Pancreas (tissue), 10 donors: ENCODE results near the gene LTBP1. TPM values are rescaled to one million over a fixed set of nuclear protein-coding genes. Genes with fewer than 3 reads are reported as not detected.

ENCODE experiments used
- ATAC-seq, 4 donors: fragments of 200-7000 bp; cut with Tn5 transposase; one replicate each; pipeline versions ENCODE4 v1.8.0 to v1.9.1; 2020; ENCODE audit warnings: mild to moderate bottlenecking in 4 of 4, moderate library complexity in 4 of 4
- DNase-seq, 6 donors: peaks; one replicate each; pipeline ENCODE4 v3.0.0-alpha.2; 2020
- FAIRE-seq: peaks from 2 replicates; lab custom pipeline; 2012; peaks lifted over from hg19 to GRCh38; lab: Jason Lieb, UNC
- H3K27ac ChIP-seq, 4 donors: fragments of 200-600 bp; sonication (generic); 1 replicate in 3 of 4; 2 replicates in 1 of 4; pipeline versions ENCODE4 v1.5.0 to v1.8.0; 2020
- H3K27me3 ChIP-seq, 4 donors: fragments of 200-600 bp; one replicate each; pipeline ENCODE4 v1.8.0; 2021
- H3K36me3 ChIP-seq, 3 donors: fragments of 200-600 bp; sonication (generic) in 1 of 3; one replicate each; pipeline versions ENCODE4 v1.5.0 to v1.8.0; 2020 to 2021
- H3K4me1 ChIP-seq, 3 donors: fragments of 200-600 bp; one replicate each; pipeline ENCODE4 v1.8.0; 2021
- H3K4me3 ChIP-seq, 4 donors: fragments of 200-600 bp; sonication (generic) in 2 of 4; one replicate each; pipeline versions ENCODE4 v1.5.0 to v1.8.0; 2020 to 2021
- H3K9me3 ChIP-seq, 4 donors: fragments of 200-600 bp; one replicate each; pipeline ENCODE4 v1.8.0; 2021
- CTCF ChIP-seq, 4 donors: fragments of 200-600 bp; sonication (generic) in 3 of 4; IDR thresholded peaks; one replicate each; pipeline versions ENCODE4 v1.5.0 to v1.8.0; 2021; ENCODE audit warnings: antibody characterized with exemption in 4 of 4
- WGBS, 2 donors: extraction: QIAGEN DNeasy Blood & Tissue Kit; methylation state at CpG; one replicate each; pipeline ENCODE4 v1.1.7; 2013; 5-methylcytosine and 5-hydroxymethylcytosine counted together
- intact Hi-C, 3 donors: fragments of 100-400 bp; cut with DNase I; formaldehyde crosslinking; loops; one replicate each; pipeline versions ENCODE4 v1.11.1 to v1.14.2; 2022
- polyA plus RNA-seq, 2 donors: library from polyadenylated mRNA; stranded (reverse); fragments of 200-250 nt; gene quantifications; one replicate each; pipeline ENCODE4 v1.2.3, GENCODE V29; 2013
- total RNA-seq, 6 donors: library from RNA; stranded (reverse); fragmentation: NEBNext Ultra II Directional in 4 of 6; extraction: Animal tissue kit (Norgen Biotek cat#: 25700) in 4 of 6; gene quantifications; one replicate each; pipeline versions ENCODE4 v1.2.1 to v1.2.4, GENCODE V29; 2021 to 2023
- donor health status: healthy with polysubstance abuse.
- donor health status: DM: no; HTN: no; CAD: no; lungs with moderate emphysema.
- donor health status: DM: no; HTN: no; CAD: no.
- donor health status: control.
- donor health status: control.
- donor health status: Bipolar disorder and iron deficiency.
- donor health status: DM: yes; HTN: yes; CAD: no.
- donor health status: DM: no; HTN: no; CAD: no.
- donor health status: DM: no; HTN: no; CAD: no.
- donor health status: DM: yes; HTN: yes; CAD: no.

LTBP1 gene
- total and polyA plus RNA-seq, 8 donors = 0.83 to 21.2 (median 2.6) TPM

GRCh38 chr2:33219114-33219513, 272.4 kb downstream of the LTBP1 start:
- H3K4me3 ChIP-seq = no peak overlapping the region
- H3K27me3 ChIP-seq = no peaks in the 10 kb centered on the region
- DNase-seq = no peak
- WGBS, 2 donors = 88 to 90% methylated on average over 4 of the region's 4 CpGs
- no peaks in the 10 kb centered on the region for H3K9me3 ChIP-seq
- FAIRE-seq = no peak
- H3K27ac ChIP-seq = no peak overlapping the region
- no peak for TF ChIP-seq CTCF (IDR thresholded peaks at IDR 0.05)
- no peak for ATAC-seq
- no peaks in the 10 kb centered on the region for H3K36me3 ChIP-seq
- intact Hi-C loops = no loop called here
- H3K4me1 ChIP-seq = peaks cover 0 to 5% (median 3%) of the 10 kb centered on the region in 3 donors

- intact Hi-C loops = no loop called here
- H3K36me3 ChIP-seq = no peaks in the 10 kb centered on the region
- TF ChIP-seq CTCF (IDR thresholded peaks at IDR 0.05) = no peak
- no peak overlapping the region for H3K27ac ChIP-seq
- peak in 1 of 4 donors; percentile 23 for ATAC-seq
- 58 to 59% methylated on average over 2 of the region's 2 CpGs for WGBS, 2 donors
- no peaks in the 10 kb centered on the region for H3K9me3 ChIP-seq
- FAIRE-seq = no peak
- no peak for DNase-seq
- no peaks in the 10 kb centered on the region for H3K27me3 ChIP-seq
- no peak overlapping the region for H3K4me3 ChIP-seq
- H3K4me1 ChIP-seq = peaks cover 0 to 5% (median 3%) of the 10 kb centered on the region in 3 donors
Measured at GRCh38 chr2:33219850-33220275, 273.1 kb downstream of the LTBP1 start.

- no peaks in the 10 kb centered on the region for H3K27me3 ChIP-seq
- TF ChIP-seq CTCF (IDR thresholded peaks at IDR 0.05) = no peak
- peaks cover 0 to 5% (median 3%) of the 10 kb centered on the region in 3 donors for H3K4me1 ChIP-seq
- no peak for ATAC-seq
- no peaks in the 10 kb centered on the region for H3K9me3 ChIP-seq
- 88 to 90% methylated on average over 3 of the region's 3 CpGs for WGBS, 2 donors
- H3K27ac ChIP-seq = no peak overlapping the region
- no peak for DNase-seq
- intact Hi-C loops = no loop called here
- FAIRE-seq = no peak
- H3K4me3 ChIP-seq = no peak overlapping the region
- no peaks in the 10 kb centered on the region for H3K36me3 ChIP-seq
Measured at GRCh38 chr2:33220533-33220932, 273.8 kb downstream of the LTBP1 start.

- ATAC-seq (no peak), DNase-seq (no peak), FAIRE-seq (no peak)
- no peak overlapping the region for H3K4me3 ChIP-seq
- no peaks in the 10 kb centered on the region for H3K9me3 ChIP-seq
- intact Hi-C loops = no loop called here
- 87 to 88% methylated on average over 3 of the region's 3 CpGs for WGBS, 2 donors
- no peak for TF ChIP-seq CTCF (IDR thresholded peaks at IDR 0.05)
- H3K36me3 ChIP-seq = no peaks in the 10 kb centered on the region
- peaks cover 0 to 5% (median 3%) of the 10 kb centered on the region in 3 donors for H3K4me1 ChIP-seq
- no peaks in the 10 kb centered on the region for H3K27me3 ChIP-seq
- no peak overlapping the region for H3K27ac ChIP-seq
Measured at GRCh38 chr2:33221046-33221784, 274.5 kb downstream of the LTBP1 start.

- intact Hi-C loops = no loop called here
- no peaks in the 10 kb centered on the region for H3K27me3 ChIP-seq
- WGBS, 2 donors = 84 to 97% methylated on average over 1 of the region's 1 CpG
- no peak overlapping the region for H3K27ac ChIP-seq
- H3K9me3 ChIP-seq = no peaks in the 10 kb centered on the region
- no peak overlapping the region for H3K4me3 ChIP-seq
- no peak for TF ChIP-seq CTCF (IDR thresholded peaks at IDR 0.05)
- FAIRE-seq (no peak), DNase-seq (no peak), ATAC-seq (no peak)
- H3K36me3 ChIP-seq = no peaks in the 10 kb centered on the region
- peaks cover 0 to 2% (median 0%) of the 10 kb centered on the region in 3 donors for H3K4me1 ChIP-seq
Measured at GRCh38 chr2:33222309-33222708, 275.6 kb downstream of the LTBP1 start.
